HG02763 (cell line): ENCODE results near the gene AAK1.

ENCODE experiments used
- ATAC-seq: cut with Tn5 transposase; IDR thresholded peaks from one replicate; pipeline ENCODE4 v1.9.1; 2021; ENCODE audit warnings: mild to moderate bottlenecking, moderate library complexity; ENCODE audit not compliant: unreplicated experiment

The AAK1 gene

GRCh38 chr2:69499242-69499641 lies 144.3 kb downstream of the AAK1 start:
- no peak for ATAC-seq

- no peak for ATAC-seq
These were observed 147.7 kb downstream of the AAK1 start for GRCh38 chr2:69495861-69496260.

DNA sequence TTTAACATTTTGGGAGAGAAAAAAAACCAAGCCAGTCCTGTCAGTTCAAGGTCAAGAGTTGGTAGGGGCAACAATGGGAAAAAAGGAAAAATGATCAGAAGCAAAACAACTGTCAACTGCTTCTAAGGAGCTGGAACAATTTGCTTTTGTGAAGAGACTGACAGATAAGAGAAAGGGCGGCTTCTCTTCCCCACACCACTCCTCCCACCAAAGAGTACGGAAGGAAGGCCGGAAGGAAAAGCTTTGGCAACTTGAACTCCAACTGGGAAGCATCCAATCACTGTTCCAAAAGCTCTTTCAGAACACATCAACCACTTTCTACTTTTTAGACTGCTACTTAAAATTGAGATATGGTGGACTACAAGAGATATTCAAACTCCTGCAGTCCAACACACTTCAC lies 148.5 kb downstream of the AAK1 start:
- ATAC-seq = no peak

- no peak for ATAC-seq
These were observed 149.4 kb downstream of the AAK1 start for GRCh38 chr2:69494126-69494525.

GRCh38 chr2:69493268-69493667 lies 150.3 kb downstream of the AAK1 start:
- no peak for ATAC-seq

- ATAC-seq = no peak
These were observed 151.7 kb downstream of the AAK1 start for GRCh38 chr2:69491864-69492263.

GRCh38 chr2:69490486-69490885 lies 153.1 kb downstream of the AAK1 start:
- ATAC-seq = peak; percentile 45

DNA sequence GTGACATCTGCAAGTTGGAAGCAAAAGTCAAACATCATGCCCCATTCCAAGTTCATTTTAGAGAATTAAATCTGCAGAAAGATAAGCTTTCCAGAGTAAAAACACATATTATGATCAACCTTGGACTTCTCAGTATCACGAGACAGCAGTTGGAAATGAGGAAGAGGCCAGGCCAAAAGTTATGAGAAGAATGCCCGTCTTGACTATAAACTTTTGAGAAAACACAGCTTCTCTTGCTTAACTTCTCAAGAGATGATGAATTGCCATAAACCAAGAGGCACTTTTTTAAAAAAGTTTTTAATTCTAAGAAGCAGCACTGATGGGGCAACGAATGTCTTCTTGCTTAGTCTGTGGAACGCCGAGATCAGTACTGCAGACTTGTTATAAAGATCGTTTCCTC lies 153.7 kb downstream of the AAK1 start:
- no peak for ATAC-seq

- no peak for ATAC-seq
These were observed 159.8 kb downstream of the AAK1 start for GRCh38 chr2:69483696-69484095.

- ATAC-seq = no peak
These were observed 160.5 kb downstream of the AAK1 start for GRCh38 chr2:69483024-69483423.

- ATAC-seq = no peak
These were observed 161.1 kb downstream of the AAK1 start for GRCh38 chr2:69482471-69482870.

- ATAC-seq = no peak
These were observed 162.1 kb downstream of the AAK1 start for GRCh38 chr2:69481421-69481820.

DNA sequence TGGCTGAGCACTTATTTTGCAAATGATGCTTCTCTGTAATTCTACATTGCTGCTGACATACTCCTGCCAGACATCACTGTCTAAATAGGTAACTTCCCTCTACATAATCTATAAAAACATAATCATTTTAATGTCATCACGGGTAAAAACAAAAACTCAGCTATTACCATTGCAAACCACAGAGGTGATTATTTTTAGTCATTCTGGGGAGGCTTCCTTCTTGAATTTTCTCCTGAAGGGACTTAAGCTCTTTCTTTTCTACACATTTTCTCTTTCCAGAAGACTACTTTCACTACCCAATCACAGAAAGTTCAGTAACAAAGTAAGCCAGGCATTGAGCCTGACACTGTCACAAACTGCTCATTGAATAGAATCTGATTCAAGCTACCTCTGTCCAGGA lies 165.9 kb downstream of the AAK1 start:
- ATAC-seq = no peak

- no peak for ATAC-seq
These were observed 168.9 kb downstream of the AAK1 start for GRCh38 chr2:69474688-69475087.

DNA sequence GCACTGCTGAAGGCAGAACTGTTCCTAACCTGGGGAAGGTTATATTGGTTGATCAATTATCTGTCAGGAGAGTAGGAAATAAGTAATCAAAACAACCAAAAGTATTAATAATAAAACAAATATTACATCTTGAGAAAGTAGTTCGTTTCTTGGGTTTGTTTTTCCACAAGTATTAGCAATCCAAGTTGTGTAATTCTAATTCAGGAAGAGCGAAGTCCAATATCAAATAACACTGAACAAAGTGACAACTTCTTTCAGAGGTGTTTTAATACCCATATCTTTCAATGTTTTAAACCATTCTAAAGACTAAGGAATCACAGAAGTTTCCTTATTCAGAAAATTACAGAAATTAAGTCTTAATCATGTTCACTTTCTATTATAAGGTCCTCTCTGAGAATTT lies 171.7 kb downstream of the AAK1 start:
- no peak for ATAC-seq

DNA sequence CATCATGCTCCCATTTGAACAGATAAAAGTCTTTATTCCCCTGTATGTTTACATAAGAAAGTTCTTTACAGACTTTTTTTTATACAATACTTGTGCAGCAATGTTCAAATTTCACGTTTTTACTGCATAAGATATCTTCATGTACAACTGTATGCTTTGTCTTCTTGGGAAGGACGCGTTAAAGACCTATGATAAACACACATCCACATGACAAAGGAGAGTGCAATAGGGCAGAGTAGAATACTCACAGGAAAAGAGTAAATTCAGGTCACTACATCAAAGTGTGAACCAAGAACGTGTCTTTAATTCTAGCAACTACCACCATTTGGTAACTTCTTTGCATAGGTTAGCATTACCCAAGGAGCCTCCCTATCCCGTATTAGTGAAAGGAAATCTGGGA lies 172.6 kb downstream of the AAK1 start:
- ATAC-seq = no peak

DNA sequence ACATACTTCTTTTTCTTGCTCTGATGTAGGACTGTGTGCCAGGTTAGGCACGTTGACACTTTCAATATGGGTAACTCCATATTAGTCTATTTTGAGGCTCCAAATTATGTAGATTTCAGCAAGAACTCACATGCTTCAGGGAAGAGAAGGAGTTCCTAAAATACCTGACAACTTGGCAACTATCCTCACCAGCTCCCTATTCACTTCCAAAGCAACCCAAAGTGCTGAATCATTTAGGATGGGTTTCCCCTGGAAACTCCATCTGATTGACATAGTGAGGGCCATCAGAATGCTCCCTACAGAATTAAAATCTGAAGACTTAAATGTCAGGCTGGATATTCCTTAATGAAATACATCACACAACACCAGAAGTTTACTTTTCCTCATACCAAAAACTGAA lies 173.8 kb downstream of the AAK1 start:
- ATAC-seq = no peak

- no peak for ATAC-seq
These were observed 174.2 kb downstream of the AAK1 start for GRCh38 chr2:69469375-69469774.

DNA sequence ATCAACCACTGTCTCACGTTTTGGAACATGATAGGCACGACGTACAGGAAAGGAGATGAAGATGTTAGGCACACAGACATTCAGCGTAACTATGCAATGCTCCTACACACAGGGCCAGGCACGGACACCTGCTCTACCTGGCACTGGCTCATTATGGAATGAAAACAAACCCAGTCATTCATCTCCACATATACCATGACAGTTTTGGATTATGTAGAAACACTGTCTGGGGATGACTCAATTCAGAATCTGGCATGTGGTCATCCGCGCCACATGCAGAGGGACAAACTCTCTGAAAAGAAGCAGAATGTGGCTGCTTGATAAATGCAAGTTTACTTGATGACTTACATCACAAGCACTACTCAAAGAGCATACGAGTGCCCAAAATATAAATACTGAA lies 176.8 kb downstream of the AAK1 start:
- no peak for ATAC-seq

DNA sequence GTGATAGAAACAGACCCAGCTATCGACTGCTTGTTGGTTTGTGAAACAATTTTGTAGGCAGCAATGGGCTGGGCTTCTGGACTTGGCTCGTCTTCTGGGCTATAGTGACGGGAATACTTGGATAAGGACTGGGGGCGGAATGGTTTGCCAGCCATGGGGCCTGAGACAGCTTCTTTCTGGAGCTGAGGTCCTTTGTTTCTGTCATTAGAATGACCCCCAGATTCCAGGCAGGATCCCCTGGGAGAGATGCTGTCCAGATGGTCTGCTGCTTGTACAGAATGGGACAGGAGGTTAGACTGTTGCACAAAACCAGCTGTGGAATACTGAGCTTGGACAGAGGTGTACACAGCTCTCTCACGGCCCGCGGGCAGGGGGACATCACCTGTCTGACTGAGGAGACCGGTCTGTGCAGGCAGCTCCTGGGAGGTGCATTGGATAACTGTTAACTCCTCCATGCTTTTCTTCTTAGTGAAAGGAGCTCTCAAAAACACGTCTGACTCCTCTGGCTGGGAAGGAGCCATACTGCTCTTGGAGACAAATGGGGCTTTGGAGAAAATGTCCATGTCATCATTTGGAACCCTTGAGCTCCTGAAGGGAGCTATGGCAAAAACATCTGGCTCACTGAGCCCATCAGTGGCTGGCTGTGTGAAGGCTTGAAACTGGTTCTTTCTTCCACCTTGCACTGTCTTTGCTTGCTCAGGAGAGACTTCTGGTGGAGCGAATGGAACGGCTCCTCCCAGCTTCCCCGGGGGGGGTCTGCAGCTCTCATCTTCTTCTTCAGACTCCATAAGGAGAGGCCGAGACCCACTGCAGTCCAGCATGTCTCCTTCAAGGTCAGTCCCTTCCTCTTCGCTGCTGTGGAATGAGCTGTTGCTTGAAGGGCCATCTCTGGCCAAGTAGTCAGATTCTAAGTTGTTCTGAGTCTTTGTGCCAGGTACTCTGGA lies 177.8 kb downstream of the AAK1 start:
- no peak for ATAC-seq

DNA sequence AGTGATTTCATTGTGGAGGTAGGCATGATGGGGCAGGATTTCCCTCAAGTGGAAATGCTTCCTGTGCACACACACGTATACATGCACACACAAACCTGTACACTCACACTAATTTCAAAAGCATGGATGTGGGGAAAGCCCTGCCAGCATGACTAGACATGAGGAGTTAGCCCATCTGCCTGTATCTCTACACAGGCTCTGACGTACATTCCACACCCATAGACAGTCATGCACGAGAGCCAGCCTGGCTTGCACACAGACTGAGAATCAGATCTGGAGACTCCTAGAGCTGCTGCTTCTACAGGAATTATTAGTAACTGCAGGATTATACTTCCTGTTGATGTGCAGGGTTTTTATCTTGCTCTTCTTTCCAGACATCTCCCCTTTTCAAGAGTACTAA lies 179.0 kb downstream of the AAK1 start:
- no peak for ATAC-seq

GRCh38 chr2:69462780-69463179 lies 180.8 kb downstream of the AAK1 start:
- no peak for ATAC-seq

- ATAC-seq = no peak
These were observed 182.1 kb downstream of the AAK1 start for GRCh38 chr2:69461404-69461803.
